Lung (tissue), 12 donors: ENCODE data around the gene ARHGAP42. TPM values are rescaled to one million over a fixed set of nuclear protein-coding genes. Genes with fewer than 3 reads are reported as not detected.

Experiments used
- ATAC-seq: fragments of 200-7000 bp; cut with Tn5 transposase; one replicate; pipeline ENCODE4 v1.9.1; 2020; ENCODE audit warnings: moderate number of reproducible peaks; ENCODE audit not compliant: insufficient read depth, low FRiP score
- DNase-seq, 3 donors: peaks; one replicate each; pipeline ENCODE4 v3.0.0-alpha.2; 2013 to 2017
- H3K27ac ChIP-seq, 2 donors: one replicate each; pipeline ENCODE4 v1.5.1; 2013; ENCODE audit warnings: mild to moderate bottlenecking in 2 of 2, moderate library complexity in 2 of 2, control low read depth in 1 of 2, inconsistent platforms in 1 of 2, low read depth in 1 of 2, low read length in 1 of 2
- H3K27me3 ChIP-seq, 3 donors: one replicate each; pipeline ENCODE4 v1.5.1; 2013; ENCODE audit warnings: low read length in 2 of 3; ENCODE audit not compliant: control insufficient read depth in 3 of 3, insufficient read depth in 3 of 3
- H3K36me3 ChIP-seq, 4 donors: one replicate each; pipeline ENCODE4 v1.5.1; 2013; ENCODE audit warnings: low read length in 4 of 4, mild to moderate bottlenecking in 1 of 4, moderate library complexity in 1 of 4; ENCODE audit not compliant: control insufficient read depth in 4 of 4, insufficient read depth in 4 of 4
- H3K4me1 ChIP-seq, 5 donors: one replicate each; pipeline ENCODE4 v1.5.1; 2013; ENCODE audit warnings: low read length in 5 of 5, mild to moderate bottlenecking in 2 of 5, moderate library complexity in 1 of 5; ENCODE audit not compliant: control insufficient read depth in 5 of 5, insufficient read depth in 5 of 5
- H3K4me3 ChIP-seq: one replicate; pipeline ENCODE4 v1.5.1; 2013; ENCODE audit warnings: mild to moderate bottlenecking, control low read depth, moderate library complexity
- H3K9ac ChIP-seq, 2 donors: one replicate each; pipeline ENCODE4 v1.5.1; 2013; ENCODE audit warnings: low read length in 2 of 2, control low read depth in 1 of 2; ENCODE audit not compliant: insufficient read depth in 1 of 2
- H3K9me3 ChIP-seq, 4 donors: one replicate each; pipeline ENCODE4 v1.5.1; 2013; ENCODE audit warnings: low read length in 3 of 4, mild to moderate bottlenecking in 1 of 4, moderate library complexity in 1 of 4; ENCODE audit not compliant: control insufficient read depth in 4 of 4, insufficient read depth in 3 of 4
- CTCF ChIP-seq: IDR thresholded peaks from 2 replicates; pipeline ENCODE4 v1.5.1; 2012; ENCODE audit warnings: mild to moderate bottlenecking; ENCODE audit errors: control extremely low read depth, extremely low read depth
- WGBS, 2 donors: extraction: QIAGEN DNeasy Blood & Tissue Kit; methylation state at CpG; one replicate each; pipeline ENCODE4 v1.1.7; 2013; 5-methylcytosine and 5-hydroxymethylcytosine counted together
- polyA plus RNA-seq, 2 donors: library from polyadenylated mRNA; stranded (reverse); fragments of 200-250 nt; gene quantifications; one replicate each; pipeline ENCODE4 v1.2.1, GENCODE V29; 2013
- total RNA-seq, 2 donors: library from RNA; depleted of rRNA in 1 of 2; stranded (reverse); fragments of >200 nt in 1 of 2; gene quantifications; one replicate each; pipeline ENCODE4 v1.2.1, GENCODE V29; 2014 to 2021
- donor health status: control.
- donor health status: control.
- donor health status: Bipolar disorder and iron deficiency.
- donor health status: healthy.
- donor health status: DM: yes; HTN: yes; CAD: no.

The ARHGAP42 gene
- total and polyA plus RNA-seq, 4 donors, result 4.1 to 58.6 (median 10.3) TPM

GRCh38 chr11:100929377-100929776 is 242.3 kb downstream of the ARHGAP42 start:
- no peak for DNase-seq

GRCh38 chr11:100930185-100930778 is 243.2 kb downstream of the ARHGAP42 start:
- TF ChIP-seq CTCF, result peak; percentile 31
- peak in 2 of 3 donors; percentile 80 to 88 for DNase-seq
- H3K9me3 ChIP-seq, result no peaks in the 10 kb centered on the region
- H3K27ac ChIP-seq, result no peak overlapping the region
- 39 to 42% methylated on average over 5 of the region's 5 CpGs for WGBS, 2 donors
- H3K4me1 ChIP-seq, result no peaks in the 10 kb centered on the region
- no peak overlapping the region for H3K9ac ChIP-seq
- no peak for ATAC-seq
- H3K4me3 ChIP-seq, result no peak overlapping the region
- H3K27me3 ChIP-seq, result no peaks in the 10 kb centered on the region
- H3K36me3 ChIP-seq, result no peaks in the 10 kb centered on the region

More at GRCh38 chr11:100929377-100929776, 242.3 kb downstream of the ARHGAP42 start:
- TF ChIP-seq CTCF, result no peak
- Histone ChIP-seq H3K4me3 (no peak overlapping the region), H3K36me3 (no peaks in the 10 kb centered on the region), H3K27ac (no peak overlapping the region), H3K9ac (no peak overlapping the region), H3K4me1 (no peaks in the 10 kb centered on the region), H3K27me3 (no peaks in the 10 kb centered on the region), H3K9me3 (no peaks in the 10 kb centered on the region)
- no peak for ATAC-seq
- 47 to 49% methylated on average over 3 of the region's 3 CpGs for WGBS, 2 donors

- H3K4me1 ChIP-seq, result no peaks in the 10 kb centered on the region
- H3K27me3 ChIP-seq, result no peaks in the 10 kb centered on the region
- no peak for TF ChIP-seq CTCF
- ATAC-seq (no peak), DNase-seq (peak in 2 of 3 donors; percentile 57 to 59)
- 33 to 38% methylated on average over 3 of the region's 3 CpGs for WGBS, 2 donors
- H3K9me3 ChIP-seq, result no peaks in the 10 kb centered on the region
- no peak overlapping the region for H3K4me3 ChIP-seq
- no peak overlapping the region for H3K9ac ChIP-seq
- no peak overlapping the region for H3K27ac ChIP-seq
- H3K36me3 ChIP-seq, result peaks cover 0 to 5% (median 1%) of the 10 kb centered on the region in 4 donors
Observed at GRCh38 chr11:100932474-100933100, 245.5 kb downstream of the ARHGAP42 start.
